Trophoblast cell (in vitro differentiated cells and primary cell): Measurements from ENCODE around the gene WDR27.

Source experiments
- DNase-seq, 2 donors: peaks; one replicate each; pipeline ENCODE4 v3.0.0-alpha.2; 2016
- H2AFZ ChIP-seq: 2 replicates; pipeline ENCODE4 v1.6.1; 2013; ENCODE audit warnings: low read length, moderate library complexity, mild to moderate bottlenecking; ENCODE audit not compliant: insufficient read depth, poor library complexity
- H2AK5ac ChIP-seq: 2 replicates; pipeline ENCODE4 v1.6.1; 2013; ENCODE audit warnings: mild to moderate bottlenecking, low read length
- H2BK120ac ChIP-seq: 2 replicates; pipeline ENCODE4 v1.6.1; 2013; ENCODE audit warnings: low read length, mild to moderate bottlenecking, moderate library complexity; ENCODE audit not compliant: insufficient read depth, poor library complexity
- H2BK12ac ChIP-seq: 2 replicates; pipeline ENCODE4 v1.6.1; 2013; ENCODE audit warnings: mild to moderate bottlenecking, low read length, moderate library complexity
- H2BK5ac ChIP-seq: 2 replicates; pipeline ENCODE4 v1.6.1; 2013; ENCODE audit warnings: low read length, low read depth, moderate library complexity, mild to moderate bottlenecking; ENCODE audit not compliant: poor library complexity
- H3K14ac ChIP-seq: 2 replicates; pipeline ENCODE4 v1.6.1; 2013; ENCODE audit warnings: mild to moderate bottlenecking, low read length
- H3K18ac ChIP-seq: 2 replicates; pipeline ENCODE4 v1.6.1; 2013; ENCODE audit warnings: mild to moderate bottlenecking, low read length
- H3K23ac ChIP-seq: 2 replicates; pipeline ENCODE4 v1.6.1; 2013; ENCODE audit warnings: low read length
- H3K27ac ChIP-seq: 2 replicates; pipeline ENCODE4 v1.5.1; 2013; ENCODE audit warnings: low read depth, mild to moderate bottlenecking, inconsistent platforms, low read length, moderate library complexity
- H3K27me3 ChIP-seq: 2 replicates; pipeline ENCODE4 v1.6.1; 2013; ENCODE audit warnings: inconsistent platforms, mild to moderate bottlenecking, low read length, moderate library complexity; ENCODE audit not compliant: insufficient read depth
- H3K36me3 ChIP-seq, 2 experiments: 1 replicate in 1 of 2; 2 replicates in 1 of 2; pipeline ENCODE4 v1.6.1; 2013; ENCODE audit warnings: low read length in 2 of 2, mild to moderate bottlenecking in 2 of 2, moderate library complexity in 1 of 2; ENCODE audit not compliant: insufficient read depth in 2 of 2, control insufficient read depth in 1 of 2
- H3K4ac ChIP-seq: 2 replicates; pipeline ENCODE4 v1.6.1; 2013; ENCODE audit warnings: low read depth, mild to moderate bottlenecking, low read length, moderate library complexity
- H3K4me1 ChIP-seq, 2 experiments: 1 replicate in 1 of 2; 2 replicates in 1 of 2; pipeline ENCODE4 v1.6.1; 2013; ENCODE audit warnings: low read length in 2 of 2, mild to moderate bottlenecking in 2 of 2, moderate library complexity in 1 of 2; ENCODE audit not compliant: insufficient read depth in 2 of 2, control insufficient read depth in 1 of 2
- H3K4me2 ChIP-seq: 2 replicates; pipeline ENCODE4 v1.6.1; 2013; ENCODE audit warnings: inconsistent platforms, mild to moderate bottlenecking, low read length, moderate library complexity
- H3K4me3 ChIP-seq: 2 replicates; pipeline ENCODE4 v1.5.1; 2013; ENCODE audit warnings: mild to moderate bottlenecking, low read depth, low read length, inconsistent platforms
- H3K79me1 ChIP-seq: one replicate; pipeline ENCODE4 v1.6.1; 2013; ENCODE audit warnings: low read length
- H3K79me2 ChIP-seq: 2 replicates; pipeline ENCODE4 v1.6.1; 2013; ENCODE audit warnings: low read length, mild to moderate bottlenecking; ENCODE audit not compliant: control insufficient read depth, insufficient read depth, poor library complexity
- H3K9ac ChIP-seq: 2 replicates; pipeline ENCODE4 v1.6.1; 2013; ENCODE audit warnings: mild to moderate bottlenecking, low read length
- H3K9me3 ChIP-seq: 2 replicates; pipeline ENCODE4 v1.6.1; 2013; ENCODE audit warnings: low read depth, mild to moderate bottlenecking, control low read depth, inconsistent platforms, low read length; ENCODE audit not compliant: insufficient read depth
- H4K12ac ChIP-seq: 2 replicates; pipeline ENCODE4 v1.6.1; 2013; ENCODE audit warnings: low read depth, mild to moderate bottlenecking, low read length, moderate library complexity
- H4K8ac ChIP-seq: 2 replicates; pipeline ENCODE4 v1.6.1; 2013; ENCODE audit warnings: low read depth, mild to moderate bottlenecking, low read length, moderate library complexity
- H4K91ac ChIP-seq: one replicate; pipeline ENCODE4 v1.6.1; 2013; ENCODE audit warnings: low read depth, mild to moderate bottlenecking, low read length, moderate library complexity
- WGBS: extraction: QIAGEN DNeasy Blood & Tissue Kit; methylation state at CpG from one replicate; pipeline ENCODE4 v1.1.7; 2013; ENCODE audit warnings: missing lambda C conversion rate; ENCODE audit not compliant: insufficient read length, insufficient coverage; ENCODE audit errors: extremely low coverage; 5-methylcytosine and 5-hydroxymethylcytosine counted together

Gene WDR27

DNA sequence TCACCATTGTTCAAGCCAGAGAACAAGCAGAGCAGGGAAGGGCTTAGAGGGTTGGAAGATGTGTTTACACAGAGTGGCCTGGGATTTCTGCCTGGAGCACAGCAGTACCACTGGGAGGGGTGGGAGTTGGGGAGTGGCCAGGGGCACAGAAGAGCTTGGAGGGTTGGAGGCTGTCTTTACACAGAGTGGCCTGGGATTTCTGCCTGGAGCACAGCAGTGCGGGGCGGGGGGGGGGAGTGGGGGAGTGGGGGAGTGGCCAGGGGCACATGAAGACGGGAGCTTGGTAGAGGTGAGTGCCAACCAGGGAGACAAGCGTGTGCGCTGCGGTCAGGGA lies 50.9 kb downstream of the WDR27 start:
- no peak overlapping the region for H3K27ac ChIP-seq
- H3K4ac ChIP-seq: no peak overlapping the region
- no peak overlapping the region for H4K91ac ChIP-seq
- DNase-seq: no peak
- H2BK12ac ChIP-seq: no peak overlapping the region
- no peaks in the 10 kb centered on the region for H3K79me1 ChIP-seq
- peaks cover 22 to 24% of the 10 kb centered on the region in 2 experiments for H3K36me3 ChIP-seq
- no CpG with 5 or more reads among the region's 6 CpGs for WGBS
- H3K9ac ChIP-seq: no peak overlapping the region
- H3K27me3 ChIP-seq: no peaks in the 10 kb centered on the region
- no peak overlapping the region for H2BK120ac ChIP-seq
- no peak overlapping the region for H3K18ac ChIP-seq
- H4K8ac ChIP-seq: no peak overlapping the region
- no peak overlapping the region for H2BK5ac ChIP-seq
- H3K4me2 ChIP-seq: no peak overlapping the region
- H2AK5ac ChIP-seq: no peak overlapping the region
- H3K4me1 ChIP-seq: peaks cover 0 to 3% of the 10 kb centered on the region in 2 experiments
- H3K79me2 ChIP-seq: no peaks in the 10 kb centered on the region
- no peak overlapping the region for H4K12ac ChIP-seq
- no peak overlapping the region for H3K4me3 ChIP-seq
- no peak overlapping the region for H2AFZ ChIP-seq
- H3K14ac ChIP-seq: no peak overlapping the region
- H3K23ac ChIP-seq: no peak overlapping the region
- H3K9me3 ChIP-seq: peaks cover 7% of the 10 kb centered on the region

DNA sequence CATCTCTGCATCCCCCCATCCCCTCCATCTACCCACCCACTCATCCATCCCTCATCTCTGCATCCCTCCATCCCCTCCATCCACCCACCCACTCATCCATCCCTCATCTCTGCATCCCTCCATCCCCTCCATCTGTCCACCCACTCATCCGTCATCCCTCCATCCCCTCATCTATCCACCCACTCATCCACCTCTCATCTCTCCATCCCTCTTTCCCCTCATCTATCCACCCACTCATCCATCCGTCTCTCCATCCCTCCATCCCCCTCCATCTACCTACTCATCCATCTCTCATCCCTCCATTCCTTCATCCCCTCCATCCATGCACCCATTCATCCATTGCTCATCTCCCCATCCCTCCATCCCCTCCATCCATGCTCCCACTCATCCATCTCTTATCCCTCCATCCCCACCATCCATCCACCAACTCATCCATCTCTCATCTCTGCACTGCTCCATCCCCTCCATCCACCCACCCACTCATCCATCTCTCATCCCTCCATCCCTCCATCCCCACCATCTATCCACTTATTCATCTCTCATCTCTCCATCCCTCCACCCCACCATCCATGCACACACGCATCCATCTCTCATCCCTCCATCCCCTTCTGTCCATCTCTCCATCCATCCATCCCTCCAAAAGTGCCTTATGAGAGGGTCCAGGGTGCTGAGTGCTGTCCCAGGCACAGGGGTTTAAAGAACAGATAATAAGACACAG lies 51.4 kb downstream of the WDR27 start:
- H2BK120ac ChIP-seq: no peak overlapping the region
- WGBS: 100% methylated on average over 3 of the region's 3 CpGs
- H2AFZ ChIP-seq: no peak overlapping the region
- no peak overlapping the region for H2AK5ac ChIP-seq
- no peak overlapping the region for H3K18ac ChIP-seq
- no peak overlapping the region for H2BK12ac ChIP-seq
- H3K36me3 ChIP-seq: peaks cover 20 to 22% of the 10 kb centered on the region in 2 experiments
- H3K27me3 ChIP-seq: no peaks in the 10 kb centered on the region
- no peak overlapping the region for H3K27ac ChIP-seq
- no peak for DNase-seq
- no peak overlapping the region for H3K4me2 ChIP-seq
- H3K14ac ChIP-seq: no peak overlapping the region
- H3K4me1 ChIP-seq: peaks cover 0 to 3% of the 10 kb centered on the region in 2 experiments
- peaks cover 7% of the 10 kb centered on the region for H3K9me3 ChIP-seq
- H4K8ac ChIP-seq: no peak overlapping the region
- no peaks in the 10 kb centered on the region for H3K79me1 ChIP-seq
- no peak overlapping the region for H3K9ac ChIP-seq
- no peak overlapping the region for H3K23ac ChIP-seq
- no peak overlapping the region for H4K12ac ChIP-seq
- H3K4ac ChIP-seq: no peak overlapping the region
- H4K91ac ChIP-seq: no peak overlapping the region
- no peaks in the 10 kb centered on the region for H3K79me2 ChIP-seq
- H2BK5ac ChIP-seq: no peak overlapping the region
- H3K4me3 ChIP-seq: no peak overlapping the region

- H3K9ac ChIP-seq: no peak overlapping the region
- H3K4me3 ChIP-seq: no peak overlapping the region
- H3K14ac ChIP-seq: no peak overlapping the region
- no peaks in the 10 kb centered on the region for H3K79me2 ChIP-seq
- no peak overlapping the region for H2BK5ac ChIP-seq
- H3K4me1 ChIP-seq: peaks cover 0 to 3% of the 10 kb centered on the region in 2 experiments
- no peak overlapping the region for H2BK12ac ChIP-seq
- H3K18ac ChIP-seq: no peak overlapping the region
- H3K36me3 ChIP-seq: peaks cover 11% of the 10 kb centered on the region in 2 experiments
- H3K4me2 ChIP-seq: no peak overlapping the region
- no peak for DNase-seq
- no peaks in the 10 kb centered on the region for H3K27me3 ChIP-seq
- no peak overlapping the region for H4K12ac ChIP-seq
- no peak overlapping the region for H3K4ac ChIP-seq
- H3K27ac ChIP-seq: no peak overlapping the region
- no peaks in the 10 kb centered on the region for H3K9me3 ChIP-seq
- no peak overlapping the region for H4K8ac ChIP-seq
- no peaks in the 10 kb centered on the region for H3K79me1 ChIP-seq
- no peak overlapping the region for H2AK5ac ChIP-seq
- no CpG with 5 or more reads among the region's 9 CpGs for whole genome bisulfite sequencing
- H2AFZ ChIP-seq: no peak overlapping the region
- no peak overlapping the region for H3K23ac ChIP-seq
- H2BK120ac ChIP-seq: no peak overlapping the region
- no peak overlapping the region for H4K91ac ChIP-seq
Measured at GRCh38 chr6:169648617-169649016, 53.2 kb downstream of the WDR27 start.

DNA sequence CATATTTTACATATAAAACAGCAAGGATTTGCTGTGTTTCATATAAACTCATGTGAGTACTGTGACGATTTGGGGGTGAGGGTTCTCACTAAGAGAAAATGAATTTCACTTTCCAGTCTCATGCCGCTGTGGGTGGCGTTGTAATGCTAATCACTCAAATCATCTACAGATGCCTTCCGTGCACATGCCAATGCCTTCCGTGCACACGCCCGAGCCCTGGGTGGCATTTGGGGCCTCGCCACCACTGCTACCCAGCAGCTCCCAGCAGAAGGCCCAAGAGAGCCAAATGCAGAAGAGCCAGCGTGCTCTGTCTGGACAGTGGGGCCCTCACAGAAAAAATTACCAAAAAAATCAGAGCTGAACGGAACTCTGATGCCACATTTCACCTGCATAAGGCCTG lies 53.7 kb downstream of the WDR27 start:
- H2AFZ ChIP-seq: no peak overlapping the region
- H2AK5ac ChIP-seq: no peak overlapping the region
- H4K8ac ChIP-seq: no peak overlapping the region
- DNase-seq: no peak
- no CpG with 5 or more reads among the region's 10 CpGs for whole genome bisulfite sequencing
- no peak overlapping the region for H2BK5ac ChIP-seq
- no peak overlapping the region for H3K27ac ChIP-seq
- no peak overlapping the region for H4K91ac ChIP-seq
- H3K4ac ChIP-seq: no peak overlapping the region
- no peak overlapping the region for H3K18ac ChIP-seq
- no peaks in the 10 kb centered on the region for H3K79me2 ChIP-seq
- no peak overlapping the region for H3K23ac ChIP-seq
- H3K79me1 ChIP-seq: no peaks in the 10 kb centered on the region
- H3K14ac ChIP-seq: no peak overlapping the region
- peaks cover 10 to 11% of the 10 kb centered on the region in 2 experiments for H3K36me3 ChIP-seq
- no peak overlapping the region for H2BK120ac ChIP-seq
- peaks cover 0 to 3% of the 10 kb centered on the region in 2 experiments for H3K4me1 ChIP-seq
- H3K27me3 ChIP-seq: no peaks in the 10 kb centered on the region
- H3K4me2 ChIP-seq: no peak overlapping the region
- no peak overlapping the region for H3K9ac ChIP-seq
- no peak overlapping the region for H2BK12ac ChIP-seq
- H3K4me3 ChIP-seq: no peak overlapping the region
- no peaks in the 10 kb centered on the region for H3K9me3 ChIP-seq
- no peak overlapping the region for H4K12ac ChIP-seq
